ENCODE data around the gene SMG6. TPM values are rescaled to one million over a fixed set of nuclear protein-coding genes. Genes with fewer than 3 reads are reported as not detected.

The SMG6 gene
- total and polyA plus RNA-seq, 3 experiments from 2014 or later = 11.2 to 54.1 (median 53.3) TPM

DNA sequence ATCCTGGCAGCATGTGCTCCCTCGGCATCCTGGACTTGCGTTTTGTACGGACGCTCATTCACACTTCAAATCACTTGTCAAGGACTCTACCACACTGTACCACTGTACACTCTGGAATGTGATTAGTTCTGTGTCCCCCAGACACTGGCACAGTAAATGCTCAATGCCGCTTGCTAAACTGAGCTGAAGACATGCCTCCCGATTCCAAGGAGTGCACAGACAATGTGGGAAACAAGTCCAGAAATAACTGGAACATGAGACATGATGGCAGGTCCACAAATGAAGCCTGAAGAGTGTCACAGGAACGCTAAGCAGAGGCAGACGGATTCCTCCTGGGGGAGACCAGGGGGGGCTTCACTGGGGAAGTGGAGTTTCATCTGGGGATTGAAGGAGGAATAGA lies 226.5 kb downstream of the SMG6 start:
- H3K9me3 Mint-ChIP-seq = no peaks in the 10 kb centered on the region
- H3K4me1 ChIP-seq (ENCODE audit: insufficient read depth, low read length) = no peaks in the 10 kb centered on the region
- H3K27me3 ChIP-seq (ENCODE audit: insufficient read depth, low read length, poor library complexity, severe bottlenecking) = no peaks in the 10 kb centered on the region
- H3K4me3 Mint-ChIP-seq = no peak overlapping the region
- ChIA-PET CTCF (interaction anchor here (1.4 to 1.5 kb wide), 2 partner anchors 12 to 13 kb away, joined by 4 to 6 read pairs; no protein-coding TSS in a partner anchor), POLR2A (no interaction called here)
- peaks cover 26% of the 10 kb centered on the region for H3K36me3 ChIP-seq (ENCODE audit: insufficient read depth, low read length)
- H3K27ac ChIP-seq (ENCODE audit: low read depth, low read length) = no peak overlapping the region
- H3K27ac Mint-ChIP-seq = no peak overlapping the region
- no peaks in the 10 kb centered on the region for H3K9me3 ChIP-seq (ENCODE audit: low read length)
- H3K4me3 ChIP-seq (ENCODE audit: low read length) = no peak overlapping the region
- H3K27me3 Mint-ChIP-seq = no peaks in the 10 kb centered on the region
- DNase-seq = peak in 1 of 5 donors; percentile 22
- peaks cover 6 to 24% (median 10%) of the 10 kb centered on the region in 3 donors for H3K4me1 Mint-ChIP-seq
- peaks cover 4 to 73% (median 43%) of the 10 kb centered on the region in 3 donors for H3K36me3 Mint-ChIP-seq

DNA sequence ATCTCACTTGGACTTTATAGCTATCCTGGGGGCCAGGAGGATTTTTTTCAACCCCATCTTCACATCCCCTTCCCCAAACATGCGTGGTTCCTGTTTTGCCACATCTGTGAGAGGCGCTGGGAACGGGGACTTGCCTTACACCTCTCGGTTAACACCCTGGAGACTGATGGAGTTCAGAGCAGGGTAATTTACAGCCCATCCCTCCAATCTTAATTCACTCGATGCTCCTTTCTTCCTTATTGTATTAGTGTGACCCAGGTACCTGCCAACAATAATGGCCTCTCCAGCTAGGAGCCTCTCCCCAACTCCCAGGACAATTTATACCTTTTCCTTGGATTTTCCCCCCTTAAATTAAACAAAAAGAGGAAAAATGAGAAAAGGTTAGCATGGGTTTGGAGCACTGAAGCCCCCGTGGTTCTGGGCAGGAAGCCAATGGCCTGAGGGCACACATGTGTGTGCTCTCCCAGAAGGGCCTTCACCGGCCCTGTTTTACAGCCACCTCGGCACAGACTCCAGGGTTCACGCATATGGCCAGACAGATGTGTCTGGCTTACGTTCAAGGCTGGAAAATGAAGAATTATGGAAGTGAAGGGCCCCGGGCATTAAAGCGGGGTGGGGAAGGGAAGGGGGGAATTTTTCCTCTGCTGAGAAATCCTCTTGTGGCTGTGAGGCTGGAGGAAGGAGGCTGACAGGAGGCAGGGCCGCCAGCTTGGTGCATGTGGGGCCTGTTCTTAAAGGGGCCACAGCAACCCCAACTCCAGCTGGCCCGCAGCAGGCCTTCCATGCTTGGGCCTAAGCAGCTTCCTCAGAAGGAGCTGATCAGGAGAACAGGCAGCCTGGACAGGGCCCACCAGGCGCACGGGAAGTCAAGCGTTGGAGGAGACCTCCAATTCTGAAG lies 227.2 kb downstream of the SMG6 start:
- ChIA-PET CTCF (interaction anchor here (0.6 to 2.3 kb wide), 4 partner anchors 12 to 169 kb away, joined by 3 to 6 read pairs (median 5); no protein-coding TSS in a partner anchor), POLR2A (interaction anchor here (1.0 kb wide), 1 partner anchor 13 kb away, joined by 5 read pairs; no protein-coding TSS in a partner anchor)
- Mint-ChIP-seq H3K36me3 (peaks cover 4 to 72% (median 37%) of the 10 kb centered on the region in 3 donors), H3K9me3 (no peaks in the 10 kb centered on the region), H3K27me3 (no peaks in the 10 kb centered on the region), H3K4me1 (peaks cover 2 to 22% (median 5%) of the 10 kb centered on the region in 3 donors), H3K4me3 (no peak overlapping the region), H3K27ac (peak overlapping the region in 1 of 8 donors; percentile 33)
- peak in 1 of 5 donors; percentile 26 for DNase-seq
- Histone ChIP-seq H3K4me3 (ENCODE audit: low read length) (no peak overlapping the region), H3K27ac (ENCODE audit: low read depth, low read length) (no peak overlapping the region), H3K4me1 (ENCODE audit: insufficient read depth, low read length) (no peaks in the 10 kb centered on the region), H3K36me3 (ENCODE audit: insufficient read depth, low read length) (peaks cover 22% of the 10 kb centered on the region), H3K9me3 (ENCODE audit: low read length) (no peaks in the 10 kb centered on the region), H3K27me3 (ENCODE audit: insufficient read depth, low read length, poor library complexity, severe bottlenecking) (no peaks in the 10 kb centered on the region)

DNA sequence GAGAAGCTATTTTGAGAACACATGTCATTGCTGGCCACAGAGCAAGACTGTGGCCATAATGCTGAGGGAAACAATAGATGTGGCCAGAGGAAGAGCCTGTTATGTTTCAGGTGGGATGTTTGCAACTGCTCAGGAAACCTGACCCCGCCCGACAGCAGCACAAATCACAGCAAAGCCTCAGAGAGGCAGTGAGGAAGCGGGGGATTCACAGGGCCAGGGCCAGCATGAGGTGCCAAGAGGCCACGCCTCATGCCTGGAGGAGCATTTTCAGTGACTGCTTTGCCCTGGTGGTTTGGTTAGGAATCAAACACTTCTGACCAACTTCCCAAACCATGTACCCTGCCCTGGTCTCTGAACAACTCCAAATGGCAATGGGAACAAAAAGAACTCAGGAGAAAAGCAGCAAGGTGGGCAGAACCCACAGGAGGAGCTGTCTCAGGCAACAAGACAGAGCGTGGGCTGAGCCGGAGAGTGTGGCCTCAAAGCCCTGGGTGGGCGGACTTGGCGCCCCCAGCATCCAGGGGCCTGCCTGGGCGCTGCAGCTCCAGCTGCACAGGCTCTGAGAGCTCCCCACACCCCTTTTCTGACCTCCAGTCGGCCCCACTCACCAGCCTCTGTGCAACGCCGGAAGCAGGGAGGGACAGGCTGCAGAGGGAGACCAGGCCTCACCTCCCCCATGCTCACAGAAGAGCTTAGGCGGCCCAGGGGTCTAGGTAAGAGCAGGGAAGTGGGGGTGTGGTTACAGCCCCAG lies 228.1 kb downstream of the SMG6 start:
- DNase-seq = no peak
- peaks cover 9 to 25% (median 13%) of the 10 kb centered on the region in 3 donors for H3K4me1 Mint-ChIP-seq
- ChIA-PET POLR2A (interaction anchor here (1.0 kb wide), 1 partner anchor 14 kb away, joined by 5 read pairs; no protein-coding TSS in a partner anchor), CTCF (interaction anchor here (0.6 to 2.3 kb wide), 4 partner anchors 12 to 170 kb away, joined by 3 to 6 read pairs (median 4); no protein-coding TSS in a partner anchor)
- no peak overlapping the region for H3K4me3 ChIP-seq (ENCODE audit: low read length)
- no peaks in the 10 kb centered on the region for H3K9me3 Mint-ChIP-seq
- no peak overlapping the region for H3K27ac ChIP-seq (ENCODE audit: low read depth, low read length)
- H3K4me1 ChIP-seq (ENCODE audit: insufficient read depth, low read length) = peaks cover 6% of the 10 kb centered on the region
- H3K9me3 ChIP-seq (ENCODE audit: low read length) = no peaks in the 10 kb centered on the region
- H3K36me3 Mint-ChIP-seq = peaks cover 4 to 71% (median 36%) of the 10 kb centered on the region in 3 donors
- H3K36me3 ChIP-seq (ENCODE audit: insufficient read depth, low read length) = peaks cover 18% of the 10 kb centered on the region
- peak overlapping the region in 2 of 7 donors; percentile 42 to 85 for H3K4me3 Mint-ChIP-seq
- H3K27me3 Mint-ChIP-seq = no peaks in the 10 kb centered on the region
- peak overlapping the region in 4 of 8 donors; percentile 35 to 55 (median 46) for H3K27ac Mint-ChIP-seq
- no peaks in the 10 kb centered on the region for H3K27me3 ChIP-seq (ENCODE audit: insufficient read depth, low read length, poor library complexity, severe bottlenecking)

DNA sequence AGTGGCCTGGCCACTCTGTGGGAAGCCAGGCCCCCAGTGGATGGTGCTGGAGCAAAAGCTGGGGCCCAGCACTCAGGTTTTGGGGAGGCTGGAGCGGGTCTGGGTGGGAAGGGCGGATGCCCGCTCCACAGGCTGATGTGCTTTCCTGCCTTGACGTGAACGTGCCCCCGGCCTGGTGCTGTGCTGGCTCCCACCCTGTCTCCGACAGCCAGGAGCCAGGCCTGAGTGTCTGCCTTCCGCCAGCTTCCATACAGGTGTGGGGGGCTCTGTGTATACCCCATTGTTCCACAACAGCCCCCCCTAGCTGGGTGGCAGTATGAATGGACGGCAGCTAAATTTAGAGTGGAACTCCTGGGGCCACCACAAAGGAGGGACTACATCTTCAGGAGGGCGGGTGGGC lies 228.7 kb downstream of the SMG6 start:
- no peaks in the 10 kb centered on the region for H3K9me3 Mint-ChIP-seq
- POLR2A ChIA-PET = no interaction called here
- peaks cover 9% of the 10 kb centered on the region for H3K4me1 ChIP-seq (ENCODE audit: insufficient read depth, low read length)
- no peak for DNase-seq
- no peak overlapping the region for H3K4me3 ChIP-seq (ENCODE audit: low read length)
- no peak overlapping the region for H3K27ac ChIP-seq (ENCODE audit: low read depth, low read length)
- no peaks in the 10 kb centered on the region for H3K27me3 Mint-ChIP-seq
- no peak overlapping the region for H3K27ac Mint-ChIP-seq
- H3K4me1 Mint-ChIP-seq = peaks cover 14 to 31% (median 19%) of the 10 kb centered on the region in 3 donors
- no peak overlapping the region for H3K4me3 Mint-ChIP-seq
- CTCF ChIA-PET = interaction anchor here (1.3 to 2.3 kb wide), 2 partner anchors 13 to 170 kb away, joined by 3 to 6 read pairs; no protein-coding TSS in a partner anchor
- H3K9me3 ChIP-seq (ENCODE audit: low read length) = no peaks in the 10 kb centered on the region
- peaks cover 4 to 66% (median 36%) of the 10 kb centered on the region in 3 donors for H3K36me3 Mint-ChIP-seq
- peaks cover 18% of the 10 kb centered on the region for H3K36me3 ChIP-seq (ENCODE audit: insufficient read depth, low read length)
- H3K27me3 ChIP-seq (ENCODE audit: insufficient read depth, low read length, poor library complexity, severe bottlenecking) = no peaks in the 10 kb centered on the region

DNA sequence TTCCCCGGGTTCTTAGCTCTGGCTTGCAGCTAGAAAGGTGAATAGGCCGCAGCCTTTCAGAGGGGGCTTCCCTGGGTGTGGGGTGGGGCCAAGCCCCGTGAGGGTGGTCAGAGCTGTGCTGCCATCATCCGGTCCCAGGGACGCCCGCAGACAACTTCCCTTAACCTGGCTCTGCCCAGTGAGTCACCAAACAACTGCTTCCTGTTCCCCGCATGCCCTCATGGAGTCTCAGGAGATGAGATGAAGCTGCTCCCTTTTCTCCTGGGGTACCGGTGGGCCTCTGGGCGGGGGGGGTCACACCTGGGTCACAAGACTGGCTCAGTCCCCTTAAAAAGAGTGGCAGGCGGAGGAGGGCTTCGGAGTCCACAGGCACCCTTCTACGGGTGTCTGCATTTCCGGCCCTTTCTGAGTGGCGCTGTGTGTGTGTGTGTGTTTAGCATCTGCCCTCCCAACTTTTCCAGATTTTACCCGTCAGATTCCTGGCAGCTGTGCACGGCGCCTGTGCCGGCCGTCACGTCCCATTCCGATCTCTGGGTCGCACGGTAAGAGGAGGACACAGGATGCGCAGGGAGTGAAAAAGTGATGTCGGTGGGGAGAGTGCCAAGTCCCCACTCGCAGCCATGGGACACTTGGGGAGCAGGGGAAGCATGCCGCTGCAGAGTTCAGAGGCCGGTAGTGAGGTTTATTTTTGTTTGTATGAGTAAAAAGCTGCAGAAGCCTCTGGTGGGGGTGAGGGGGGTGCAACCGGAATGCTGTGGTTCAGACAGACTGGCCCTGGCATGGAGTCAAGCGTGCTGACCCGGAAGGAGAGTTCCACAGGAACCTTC lies 231.9 kb downstream of the SMG6 start:
- Mint-ChIP-seq H3K4me3 (peak overlapping the region in 1 of 7 donors; percentile 69), H3K27ac (peak overlapping the region in 3 of 8 donors; percentile 19 to 82 (median 80)), H3K27me3 (no peaks in the 10 kb centered on the region), H3K9me3 (no peaks in the 10 kb centered on the region), H3K36me3 (peaks cover 0 to 55% (median 22%) of the 10 kb centered on the region in 3 donors), H3K4me1 (peaks cover 34 to 64% (median 50%) of the 10 kb centered on the region in 3 donors)
- Histone ChIP-seq H3K4me3 (ENCODE audit: low read length) (no peak overlapping the region), H3K36me3 (ENCODE audit: insufficient read depth, low read length) (peaks cover under 1% of the 10 kb centered on the region), H3K27me3 (ENCODE audit: insufficient read depth, low read length, poor library complexity, severe bottlenecking) (no peaks in the 10 kb centered on the region), H3K27ac (ENCODE audit: low read depth, low read length) (no peak overlapping the region), H3K4me1 (ENCODE audit: insufficient read depth, low read length) (peaks cover 29% of the 10 kb centered on the region), H3K9me3 (ENCODE audit: low read length) (no peaks in the 10 kb centered on the region)
- ChIA-PET POLR2A (interaction anchor here (1.3 to 1.4 kb wide), 2 partner anchors 9 to 11 kb away, joined by 3 read pairs; no protein-coding TSS in a partner anchor), CTCF (interaction anchor here (1.1 to 6.1 kb wide), 2 partner anchors 14 to 16 kb away, joined by 3 to 57 read pairs; partner anchors contain the start of gene HIC1)
- DNase-seq = no peak

DNA sequence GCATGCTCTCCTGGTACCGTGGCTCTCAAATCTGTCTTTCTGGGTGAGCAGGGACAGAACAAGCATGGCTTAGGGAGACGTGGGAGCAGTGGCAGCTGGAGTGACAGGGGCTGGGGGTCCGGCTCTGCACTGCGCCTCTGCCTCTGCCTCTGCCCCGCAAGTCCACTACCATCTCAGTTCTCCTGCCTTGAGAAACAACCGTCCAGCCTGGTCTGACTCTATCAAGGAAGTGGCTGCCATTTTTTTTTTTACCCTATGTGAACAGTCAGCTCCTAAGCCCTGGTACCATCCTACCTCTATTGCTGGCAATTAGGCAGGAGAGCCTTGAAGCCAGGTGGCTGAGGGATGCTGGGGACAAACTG lies 232.6 kb downstream of the SMG6 start:
- no peaks in the 10 kb centered on the region for H3K9me3 Mint-ChIP-seq
- Histone ChIP-seq H3K4me3 (ENCODE audit: low read length) (no peak overlapping the region), H3K27ac (ENCODE audit: low read depth, low read length) (no peak overlapping the region), H3K4me1 (ENCODE audit: insufficient read depth, low read length) (peaks cover 29% of the 10 kb centered on the region), H3K36me3 (ENCODE audit: insufficient read depth, low read length) (peaks cover 4% of the 10 kb centered on the region), H3K9me3 (ENCODE audit: low read length) (no peaks in the 10 kb centered on the region), H3K27me3 (ENCODE audit: insufficient read depth, low read length, poor library complexity, severe bottlenecking) (no peaks in the 10 kb centered on the region)
- peaks cover 0 to 55% (median 21%) of the 10 kb centered on the region in 3 donors for H3K36me3 Mint-ChIP-seq
- peaks cover 34 to 67% (median 50%) of the 10 kb centered on the region in 3 donors for H3K4me1 Mint-ChIP-seq
- POLR2A ChIA-PET = interaction anchor here (0.8 to 1.4 kb wide), 2 partner anchors 10 to 19 kb away, joined by 3 read pairs; no protein-coding TSS in a partner anchor
- DNase-seq = no peak
- H3K27me3 Mint-ChIP-seq = no peaks in the 10 kb centered on the region
- H3K4me3 Mint-ChIP-seq = peak overlapping the region in 1 of 7 donors; percentile 69
- CTCF ChIA-PET = interaction anchor here (1.1 to 6.1 kb wide), 2 partner anchors 14 to 16 kb away, joined by 3 to 57 read pairs; partner anchors contain the start of gene HIC1
- H3K27ac Mint-ChIP-seq = peak overlapping the region; percentile 13 to 87 (median 82)

Measured in CD8-positive, alpha-beta memory T cell (primary cell).